COLO668 (cell line): ENCODE results near the gene AGRN.
"Not testable (repeated sequence)": the region's sequence is repeated elsewhere in the genome, so short reads cannot be mapped to it uniquely, and the experiment has no call there.

Source experiments
- DNase-seq: peaks from one replicate; lab custom pipeline; 2025; ENCODE audit not compliant: unreplicated experiment; lab: John Stamatoyannopoulos, UW

AGRN gene

DNA sequence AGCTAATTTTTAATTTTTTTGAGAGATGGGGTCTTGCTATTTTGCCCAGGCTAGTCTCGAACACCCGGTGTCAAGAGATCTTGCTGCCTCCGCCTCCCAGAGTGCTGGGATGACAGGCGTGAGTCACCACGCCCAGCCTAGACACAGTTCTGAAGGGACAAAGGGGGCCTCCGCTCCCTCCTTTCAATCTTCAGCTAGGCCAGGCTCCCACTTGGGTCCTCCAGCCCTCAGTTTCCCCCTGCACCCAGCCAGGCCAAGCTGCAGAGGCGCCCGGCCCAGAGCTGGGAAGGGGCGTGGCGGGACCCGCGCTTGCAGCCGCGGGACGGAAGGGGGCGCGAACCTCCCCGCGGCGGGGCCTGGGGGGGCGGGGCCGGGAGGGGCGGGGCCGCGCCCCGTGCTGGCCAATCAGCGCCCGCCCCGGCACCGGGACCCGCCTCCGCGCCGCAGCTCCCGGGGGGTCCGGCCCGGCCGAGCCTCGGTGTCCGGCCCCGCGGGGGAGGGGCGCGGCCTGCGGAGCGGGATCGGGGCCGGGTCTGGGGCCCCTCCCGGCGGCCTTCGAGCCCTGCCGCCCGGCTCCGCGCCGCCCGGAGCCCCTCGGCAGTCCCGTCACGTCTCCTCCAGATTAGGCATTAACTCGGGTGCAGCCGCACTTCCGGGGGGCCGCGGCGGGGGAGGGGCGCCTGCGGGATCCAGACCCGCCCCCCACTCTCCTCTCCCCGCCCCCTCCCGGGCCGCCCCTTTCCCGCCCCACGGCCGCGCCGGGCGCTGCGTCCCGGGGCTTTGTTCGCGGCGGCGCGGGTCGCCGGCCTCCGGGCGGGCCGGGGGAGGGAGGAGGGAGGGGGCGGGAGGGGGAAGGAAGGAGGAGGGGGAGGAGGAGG is 559 bp upstream of the AGRN start:
- peak; percentile 92 for DNase-seq

DNA sequence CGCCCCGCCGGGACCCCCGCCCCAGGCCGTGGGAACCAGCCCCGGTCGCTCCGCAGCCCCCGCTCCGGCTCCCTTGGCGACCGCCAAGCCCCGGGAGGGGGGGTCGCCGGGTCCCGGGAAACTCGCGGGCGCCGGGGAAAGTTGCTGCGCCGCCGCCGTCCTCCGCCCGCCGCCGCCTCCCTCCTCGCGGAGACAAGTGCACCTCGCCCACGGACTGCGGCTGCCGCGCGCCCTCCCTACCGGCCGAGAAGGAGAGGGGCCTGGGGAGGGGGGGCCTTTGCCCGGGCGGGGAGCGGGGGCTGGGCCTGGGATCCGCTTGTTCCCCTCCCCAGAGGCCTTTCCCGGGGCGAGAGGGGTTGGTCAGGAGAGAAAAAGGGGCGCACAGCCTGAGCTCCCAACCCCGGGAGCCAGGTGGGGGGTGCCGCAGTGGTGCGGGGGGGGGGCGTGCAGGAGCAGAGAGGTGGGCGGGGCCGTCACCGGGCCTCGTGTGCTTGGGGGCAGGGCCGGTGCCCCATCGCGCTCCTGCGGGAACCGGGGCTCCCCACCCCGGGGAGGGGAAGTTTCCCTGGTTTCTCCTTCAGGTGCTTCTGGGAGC is 592 bp downstream of the AGRN start:
- DNase-seq: no peak

DNA sequence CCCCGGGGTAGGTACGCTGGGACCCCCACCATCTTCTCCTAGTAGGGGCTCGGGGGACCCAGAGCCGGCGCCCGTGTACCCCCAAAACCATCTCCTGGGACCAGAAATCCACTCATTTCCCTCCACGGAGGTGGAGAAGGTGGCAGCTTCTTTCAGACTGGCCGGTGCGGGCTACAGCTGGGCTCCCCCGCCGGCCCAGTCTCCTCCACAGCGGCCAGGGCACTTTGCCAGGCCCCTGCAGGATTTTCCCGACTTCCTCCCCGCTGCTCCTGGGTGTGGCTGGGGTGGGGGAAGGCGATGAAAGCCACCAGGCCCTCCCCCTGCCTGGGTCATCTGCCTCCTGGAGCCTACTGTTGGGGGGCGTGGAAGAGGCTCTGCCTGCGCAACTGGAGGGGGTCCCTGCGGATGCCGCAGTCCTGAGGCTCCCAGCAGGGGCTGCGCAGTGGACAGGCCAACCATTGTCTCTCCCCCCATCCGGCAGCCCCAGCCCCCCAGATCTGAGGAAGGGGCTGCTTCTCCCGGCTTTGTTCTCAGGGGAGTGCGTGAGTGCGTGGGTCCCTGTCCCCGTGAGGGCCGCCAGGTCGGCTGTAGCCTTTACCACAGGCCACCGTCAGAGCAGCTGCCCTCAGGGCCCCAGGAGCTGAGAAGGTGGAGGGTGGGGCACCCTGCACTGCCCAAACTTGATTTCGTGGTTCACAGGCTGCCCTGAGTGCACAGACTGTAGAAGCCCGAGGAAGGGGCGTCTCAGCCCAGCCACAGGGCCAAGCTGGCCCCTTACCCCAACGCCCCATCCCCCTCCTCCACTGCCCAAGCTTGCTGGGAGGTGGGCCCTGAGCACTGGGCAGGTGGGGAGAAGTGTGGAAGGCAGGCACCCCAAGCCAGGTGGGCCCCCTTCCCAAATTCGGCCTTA is 1.3 kb downstream of the AGRN start:
- DNase-seq: peak; percentile 83

DNA sequence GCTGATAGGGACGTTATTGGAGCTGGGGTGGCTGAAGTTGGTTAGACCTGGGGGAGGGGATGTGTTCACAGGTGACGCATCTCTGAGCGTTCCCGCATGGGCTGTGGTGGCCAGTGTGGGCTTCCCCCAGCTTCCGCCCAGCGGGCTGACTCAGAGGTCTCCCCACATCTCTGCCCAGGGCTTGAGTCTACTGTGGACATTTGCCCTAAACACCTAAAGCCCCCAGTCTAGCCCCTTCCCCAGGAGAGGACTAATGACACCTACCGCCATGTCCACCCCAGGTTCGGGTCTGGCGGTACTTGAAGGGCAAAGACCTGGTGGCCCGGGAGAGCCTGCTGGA is 2.0 kb downstream of the AGRN start:
- DNase-seq: no peak

DNA sequence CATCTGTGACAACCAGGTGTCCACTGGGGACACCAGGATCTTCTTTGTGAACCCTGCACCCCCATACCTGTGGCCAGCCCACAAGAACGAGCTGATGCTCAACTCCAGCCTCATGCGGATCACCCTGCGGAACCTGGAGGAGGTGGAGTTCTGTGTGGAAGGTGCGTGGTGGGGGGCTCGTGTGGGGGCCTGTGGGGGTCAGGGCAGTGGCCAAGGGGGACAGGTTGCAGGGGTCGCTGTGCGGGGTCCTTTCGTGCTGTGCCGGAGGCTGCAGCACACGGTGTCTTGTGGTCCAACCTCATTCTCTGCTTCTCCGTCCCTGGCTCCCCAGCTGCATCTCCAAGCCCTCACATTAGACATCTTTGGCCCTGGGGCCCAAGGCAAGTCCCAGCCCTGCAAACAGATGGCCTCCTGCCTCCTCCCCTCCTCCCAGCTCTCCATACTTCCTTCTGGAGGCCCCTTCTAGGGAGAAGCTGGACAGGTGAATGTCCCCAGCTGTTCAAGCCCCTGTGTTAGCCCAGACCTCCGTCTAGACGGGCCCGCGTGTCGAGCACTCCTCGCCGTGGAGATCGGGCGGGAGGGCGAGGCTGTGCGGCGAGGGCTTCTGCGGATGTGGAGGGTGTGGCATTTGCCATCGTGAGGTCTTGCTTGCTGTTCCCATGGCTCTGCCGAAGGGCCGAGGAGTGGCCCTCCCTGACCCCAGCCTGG is 2.5 kb downstream of the AGRN start:
- DNase-seq: no peak

DNA sequence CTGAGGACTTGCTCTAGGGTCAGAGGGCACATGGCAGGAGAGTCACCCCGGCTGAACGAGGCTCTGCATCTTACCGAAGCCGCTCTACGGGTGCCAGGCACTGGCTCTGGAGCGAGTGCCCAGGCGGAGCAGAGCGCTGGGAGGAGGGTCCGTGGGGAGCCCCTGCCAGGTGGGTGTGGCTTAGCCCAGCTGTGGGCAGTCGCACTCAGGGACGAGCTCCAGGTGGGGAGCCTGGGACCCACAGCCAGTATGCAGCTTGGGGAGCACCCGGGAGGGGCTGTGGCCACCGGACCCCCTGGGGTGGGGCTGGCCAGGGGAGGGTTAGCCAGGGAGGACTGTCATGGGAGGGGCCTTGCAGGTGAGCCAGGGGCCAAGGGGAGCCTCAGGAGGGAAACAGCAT is 3.8 kb downstream of the AGRN start:
- DNase-seq: no peak

DNA sequence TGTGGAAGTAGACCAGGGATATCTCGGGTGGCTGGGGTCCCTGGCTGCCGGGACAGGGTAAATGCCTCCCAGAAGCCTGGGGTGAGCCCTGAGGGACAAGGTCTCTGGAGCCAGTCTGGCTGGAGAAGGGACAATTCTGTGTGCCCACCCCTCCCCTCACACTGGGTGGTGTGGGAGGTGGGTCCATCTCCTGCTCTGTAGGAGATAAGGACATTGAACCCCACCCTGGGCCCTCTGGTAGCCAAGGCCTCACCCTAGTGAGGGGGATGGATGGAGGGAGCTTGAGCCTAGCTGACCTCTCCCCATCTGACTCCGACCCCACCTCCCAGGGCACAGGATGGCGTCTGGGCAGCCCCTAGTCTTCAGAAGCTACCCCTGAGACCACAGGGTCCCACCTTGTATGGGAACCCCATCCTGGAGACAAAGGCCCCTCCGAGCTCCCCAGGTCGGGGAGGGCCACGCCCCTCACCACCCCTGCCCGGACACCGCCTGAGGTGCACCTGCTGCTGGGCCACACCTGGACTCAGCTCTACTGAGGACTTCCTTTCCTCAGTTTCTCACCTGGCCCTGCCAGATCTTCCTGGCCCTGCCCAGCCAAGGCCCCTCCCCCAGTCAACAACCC is 4.3 kb downstream of the AGRN start:
- no peak for DNase-seq

DNA sequence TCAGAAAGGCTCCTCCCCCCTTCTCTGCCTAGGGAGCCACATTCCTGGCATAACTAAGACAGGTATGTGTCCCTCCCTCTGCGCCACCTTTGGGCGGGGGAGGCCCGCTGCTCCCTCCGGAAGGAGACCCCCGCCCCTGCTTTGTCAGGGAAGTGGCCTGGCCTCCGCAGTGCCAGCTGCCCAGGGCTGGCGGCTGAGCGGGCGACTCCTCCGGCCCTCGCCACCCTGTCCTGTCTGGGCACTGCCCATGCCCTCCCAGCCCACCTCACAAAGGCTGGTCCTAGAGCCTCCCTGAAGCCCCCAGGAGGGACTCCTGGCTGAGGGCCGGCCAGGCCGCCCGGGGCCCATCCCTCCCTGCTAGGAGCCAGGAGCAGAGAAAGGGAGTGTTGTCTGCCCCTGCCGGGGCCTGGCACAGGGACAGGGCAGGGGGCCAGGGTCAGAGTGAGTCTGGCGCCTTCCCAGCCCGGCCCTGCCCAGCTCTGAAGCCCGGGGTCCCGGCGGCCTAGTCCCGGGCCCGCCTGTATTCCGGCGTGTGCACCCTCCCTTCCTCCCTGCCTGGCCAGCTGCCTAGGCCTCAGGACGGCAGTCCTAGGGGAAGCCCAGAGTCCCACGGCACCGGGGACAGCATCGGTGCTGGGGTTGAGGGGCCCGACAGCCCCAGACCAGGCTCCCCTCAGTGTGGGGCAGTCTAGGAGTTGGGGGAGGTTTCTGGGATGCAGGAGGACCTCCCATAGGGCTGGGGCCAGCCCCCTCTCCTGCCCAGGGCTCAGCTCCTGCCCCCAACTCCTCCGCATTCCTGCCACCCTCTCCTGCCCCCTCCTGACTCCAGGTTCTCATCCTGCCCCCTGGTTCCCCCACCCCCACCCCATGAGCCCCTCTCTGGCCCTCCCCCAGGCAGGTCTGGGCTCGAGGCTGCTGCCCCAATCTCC is 5.1 kb downstream of the AGRN start:
- DNase-seq: no peak

DNA sequence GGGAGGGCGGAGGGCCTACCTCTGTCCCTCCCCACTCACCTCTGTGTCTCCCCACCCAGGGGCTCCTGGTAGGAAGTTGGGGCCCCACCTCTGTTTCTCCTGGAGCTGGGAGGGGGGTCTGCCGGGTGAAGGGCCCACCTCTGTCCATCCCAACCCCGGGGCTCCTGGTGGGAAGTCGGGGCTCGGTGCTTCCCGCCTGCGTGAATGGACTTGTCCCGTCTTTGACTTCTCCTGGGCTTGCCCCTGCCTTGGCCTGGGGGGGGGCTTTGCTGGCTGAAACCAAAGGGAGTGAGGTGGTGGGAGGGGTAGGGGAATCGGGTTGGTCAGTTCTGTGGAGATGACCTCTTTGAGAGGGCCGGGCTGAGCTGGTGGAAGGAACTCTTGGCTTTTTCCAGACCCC is 5.8 kb downstream of the AGRN start:
- DNase-seq: no peak

DNA sequence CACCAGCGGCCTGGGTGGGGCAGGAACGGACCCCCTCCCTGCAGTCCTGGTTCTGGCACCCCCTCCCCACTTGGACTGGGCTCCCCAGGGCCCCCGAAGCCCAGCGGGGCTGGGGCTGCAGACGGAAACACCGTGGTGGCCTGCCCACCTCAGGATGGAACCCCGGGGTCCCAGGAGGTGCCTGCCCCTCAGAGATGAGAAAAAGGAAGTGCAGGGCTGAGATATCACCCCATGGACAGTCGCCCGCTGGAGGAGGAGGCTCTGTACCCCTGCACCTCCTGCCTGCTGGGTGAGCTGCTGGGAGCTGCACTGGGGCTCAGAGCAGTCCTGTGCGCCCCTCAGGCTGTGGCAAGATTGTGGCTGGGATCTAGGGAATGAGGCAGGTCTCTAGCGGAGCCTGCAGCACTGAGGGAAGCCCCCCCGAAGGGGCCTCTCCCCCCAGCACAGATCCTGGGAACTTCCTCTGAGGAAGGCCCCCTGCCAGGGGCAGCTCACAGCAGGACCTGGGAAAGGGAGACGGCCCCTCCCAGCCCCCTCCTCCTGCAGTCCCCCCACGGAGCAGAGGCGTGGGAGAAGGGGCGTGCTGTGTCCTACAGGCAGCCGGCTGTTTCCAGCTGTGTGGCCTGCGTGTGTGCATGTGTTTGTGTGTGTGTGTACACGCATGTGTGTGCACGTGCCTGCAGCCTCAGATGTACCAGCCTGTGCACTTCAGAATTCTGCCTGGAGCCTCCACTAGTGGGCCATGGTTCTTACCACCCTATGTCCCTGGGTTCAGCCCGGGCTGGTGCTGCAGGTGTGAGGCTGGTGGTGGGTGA is 6.9 kb downstream of the AGRN start:
- no peak for DNase-seq

DNA sequence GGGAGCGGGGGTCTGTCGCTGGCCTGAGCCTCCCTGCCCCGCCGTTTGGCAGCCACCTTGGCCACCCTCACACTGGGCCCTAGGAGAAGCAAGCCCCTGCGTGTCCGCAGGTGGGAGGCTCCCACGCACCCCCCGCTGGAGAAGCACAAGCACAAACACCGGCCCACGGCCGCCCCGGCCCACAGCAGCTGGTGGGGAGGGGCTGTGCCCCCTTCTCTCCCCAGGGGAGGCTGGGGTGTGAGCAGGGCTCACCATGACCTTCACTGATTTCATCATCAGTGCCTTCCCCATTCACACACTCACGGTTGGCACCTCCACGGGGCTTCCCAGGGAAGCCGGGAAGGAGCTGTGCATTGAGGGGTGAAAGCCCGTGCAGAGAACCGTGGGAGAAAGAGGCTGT is 7.9 kb downstream of the AGRN start:
- DNase-seq: no peak

DNA sequence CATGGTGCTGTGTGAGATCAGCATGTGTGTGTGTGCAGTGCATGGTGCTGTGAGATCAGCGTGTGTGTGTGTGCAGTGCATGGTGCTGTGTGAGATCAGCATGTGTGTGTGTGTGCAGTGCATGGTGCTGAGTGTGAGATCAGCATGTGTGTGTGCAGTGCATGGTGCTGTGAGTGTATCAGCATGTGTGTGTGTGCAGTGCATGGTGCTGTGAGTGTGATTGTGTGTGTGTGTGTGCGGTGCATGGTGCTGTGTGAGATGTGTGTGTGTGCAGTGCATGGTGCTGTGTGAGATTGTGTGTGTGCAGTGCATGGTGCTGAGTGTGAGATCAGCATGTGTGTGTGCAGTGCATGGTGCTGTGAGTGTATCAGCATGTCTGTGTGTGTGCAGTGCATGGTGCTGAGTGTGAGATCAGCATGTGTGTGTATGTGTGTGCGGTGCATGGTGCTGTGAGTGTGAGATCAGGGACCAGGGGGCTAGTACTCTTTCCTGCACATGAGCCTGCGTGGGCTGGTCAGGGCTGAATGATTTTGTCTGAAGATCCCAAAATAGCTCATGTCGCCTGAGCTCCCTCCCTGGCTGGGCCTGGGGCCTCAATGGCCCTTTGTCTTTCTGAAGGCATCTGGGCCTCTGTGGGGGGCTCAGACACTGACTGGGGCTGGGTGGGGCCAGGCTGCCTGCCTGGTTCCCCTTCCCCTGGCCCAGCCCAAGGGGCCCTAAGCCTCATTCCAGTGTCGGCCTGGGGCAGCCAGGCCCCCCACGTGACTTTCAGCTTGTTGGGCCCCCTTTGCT is 11.1 kb downstream of the AGRN start:
- DNase-seq: not testable (repeated sequence)

DNA sequence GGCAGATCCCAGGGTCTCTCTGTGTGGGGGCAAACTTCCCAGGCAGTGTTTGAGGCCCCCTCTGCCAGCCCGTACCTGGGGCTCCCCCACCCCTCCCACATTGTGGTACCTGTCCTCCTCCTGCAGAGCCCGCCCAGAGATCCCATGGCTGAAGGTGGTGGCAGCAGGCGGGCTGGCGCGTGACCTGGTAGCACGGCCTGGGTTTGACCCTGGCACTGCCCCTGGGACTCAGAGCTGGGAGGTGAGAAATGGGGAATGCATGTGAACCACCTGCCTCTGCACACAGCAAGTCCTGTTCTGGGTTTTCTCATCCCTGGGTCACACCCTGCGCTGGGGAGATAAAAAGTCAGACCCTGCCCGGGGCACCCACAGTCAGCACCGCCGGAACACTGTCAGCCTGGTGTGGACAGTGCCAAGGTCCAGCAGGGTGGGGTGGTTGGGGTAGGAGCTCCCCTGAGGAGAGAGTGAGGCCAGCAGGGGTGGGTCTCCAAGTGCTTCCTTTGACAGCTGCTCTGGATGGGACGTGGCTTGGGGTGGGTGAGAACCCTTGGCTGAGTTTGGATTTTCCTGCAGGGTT is 11.8 kb downstream of the AGRN start:
- DNase-seq: no peak

DNA sequence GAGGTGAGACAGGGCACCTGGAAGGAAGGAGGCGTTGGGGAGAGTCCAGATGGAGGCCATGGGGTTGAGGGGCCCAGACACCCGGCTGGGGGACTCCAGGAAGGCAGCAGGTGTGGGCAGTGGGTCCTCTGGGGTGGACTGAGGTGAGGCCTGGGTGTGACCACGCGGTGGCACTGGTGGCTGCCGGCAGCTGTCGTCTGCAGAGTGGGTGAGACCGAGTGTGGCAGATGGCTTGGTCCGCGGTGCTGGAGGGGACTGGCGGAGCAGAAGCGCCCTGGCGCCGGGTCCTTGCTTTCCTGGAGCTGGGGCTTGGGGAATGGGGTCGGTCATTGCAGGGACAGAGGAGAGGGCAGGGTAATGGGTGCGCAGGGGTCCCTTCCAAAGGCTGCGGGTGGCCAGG is 12.5 kb downstream of the AGRN start:
- peak; percentile 87 for DNase-seq

DNA sequence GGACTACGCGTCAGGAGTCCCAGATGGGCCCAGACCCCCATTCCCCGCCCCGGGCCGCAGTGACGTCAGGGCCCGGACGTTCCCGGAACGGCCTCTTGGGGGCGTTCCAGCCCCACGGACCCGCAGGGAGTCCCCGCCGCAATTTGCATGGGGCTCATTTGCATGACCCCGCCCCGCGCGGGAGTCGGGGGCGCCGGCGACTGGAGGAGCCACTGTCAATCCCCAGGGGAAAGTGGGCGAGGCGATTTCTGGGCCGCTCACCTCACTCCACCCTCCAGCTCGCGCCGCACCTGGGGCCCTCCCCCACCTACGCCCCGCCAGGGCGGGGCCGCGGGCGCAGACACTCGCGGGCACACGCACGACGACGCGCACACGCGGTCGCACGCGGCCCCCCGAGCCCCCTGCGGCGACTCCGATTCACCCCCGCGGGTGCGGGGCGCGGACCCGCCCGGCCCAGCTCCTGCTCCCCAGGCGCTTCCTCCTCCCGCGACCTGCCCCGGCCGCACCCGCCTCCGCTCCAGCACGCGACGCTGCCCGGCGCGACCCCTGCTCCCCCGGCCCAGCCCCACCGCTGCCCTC is 13.2 kb downstream of the AGRN start:
- peak; percentile 99 for DNase-seq

DNA sequence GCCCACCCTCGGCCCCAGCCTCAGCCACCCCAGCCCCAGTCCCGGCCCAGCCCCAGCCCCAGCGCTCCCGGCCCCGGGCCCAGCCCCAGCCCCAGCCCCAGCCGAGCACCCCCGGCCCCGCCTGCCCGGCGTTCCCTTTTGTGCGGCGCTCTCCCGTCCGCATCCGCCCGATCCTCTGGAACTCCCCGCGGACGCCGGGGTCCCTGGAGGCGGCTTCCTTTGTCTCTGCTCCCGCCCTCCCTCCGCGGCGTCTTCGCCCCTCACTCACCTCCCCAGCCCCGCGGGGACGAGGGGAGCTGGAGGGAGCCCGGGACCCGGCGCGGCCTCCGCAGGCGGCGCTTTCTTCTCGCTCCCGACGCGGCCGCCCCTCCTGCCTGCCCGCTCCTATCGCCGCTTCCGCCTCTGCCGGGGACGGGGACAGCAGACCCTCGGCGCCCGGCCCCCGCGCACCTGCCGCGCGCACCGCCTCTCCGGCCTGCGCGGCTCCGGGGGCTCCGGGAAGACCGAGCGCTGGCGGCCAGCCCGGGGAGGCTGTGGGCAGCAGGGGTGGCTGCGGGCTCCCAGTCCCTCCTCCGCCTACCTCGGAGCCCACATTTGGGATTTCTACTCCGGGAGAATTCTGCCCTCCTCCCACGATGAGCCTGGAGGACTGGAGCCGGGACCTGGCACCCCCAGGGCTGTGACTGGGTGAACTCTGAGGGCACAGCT is 14.0 kb downstream of the AGRN start:
- DNase-seq: peak; percentile 72

DNA sequence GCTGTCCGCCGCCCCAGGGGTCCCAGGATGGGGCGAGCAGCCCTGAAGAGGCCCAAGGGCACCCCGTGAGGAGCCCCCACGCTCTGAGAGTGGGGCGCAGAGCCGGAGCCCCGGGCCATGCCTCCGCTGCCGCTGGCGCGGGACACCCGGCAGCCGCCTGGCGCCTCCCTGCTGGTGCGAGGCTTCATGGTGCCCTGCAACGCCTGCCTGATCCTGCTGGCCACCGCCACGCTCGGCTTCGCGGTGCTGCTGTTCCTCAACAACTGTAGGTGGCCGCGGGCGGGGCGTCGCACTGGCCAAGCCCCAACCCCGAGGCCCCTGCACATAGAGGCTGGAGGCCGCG is 14.5 kb downstream of the AGRN start:
- peak; percentile 52 for DNase-seq
